ENCODE data around the gene C2CD2. TPM values are rescaled to one million over a fixed set of nuclear protein-coding genes. Genes with fewer than 3 reads are reported as not detected.

The C2CD2 gene
- total RNA-seq, 1 donor from 2014 or later = 45.0 TPM

GRCh38 chr21:41861987-41862386, 91.8 kb downstream of the C2CD2 start:
- no peak overlapping the region for H3K27ac ChIP-seq
- H3K27me3 ChIP-seq = no peaks in the 10 kb centered on the region
- no peaks in the 10 kb centered on the region for H3K9me3 ChIP-seq
- no peak for TF ChIP-seq CTCF (IDR thresholded peaks at IDR 0.05)
- DNase-seq (ENCODE audit: low spot score in 2 of 2) = no peak
- H3K4me3 ChIP-seq = no peak overlapping the region
- peaks cover 4 to 22% of the 10 kb centered on the region in 2 donors for H3K36me3 ChIP-seq
- intact Hi-C loops (cut with DNase I) = no loop called here
- no peaks in the 10 kb centered on the region for H3K4me1 ChIP-seq

GRCh38 chr21:41861255-41861654, 92.6 kb downstream of the C2CD2 start:
- TF ChIP-seq CTCF (IDR thresholded peaks at IDR 0.05) = no peak
- H3K27me3 ChIP-seq = no peaks in the 10 kb centered on the region
- H3K4me3 ChIP-seq = no peak overlapping the region
- no peak for DNase-seq (ENCODE audit: low spot score in 2 of 2)
- peaks cover 11 to 30% of the 10 kb centered on the region in 2 donors for H3K36me3 ChIP-seq
- no peak overlapping the region for H3K27ac ChIP-seq
- no peaks in the 10 kb centered on the region for H3K4me1 ChIP-seq
- intact Hi-C loops (cut with DNase I) = no loop called here
- H3K9me3 ChIP-seq = no peaks in the 10 kb centered on the region

GRCh38 chr21:41859297-41859980, 94.4 kb downstream of the C2CD2 start:
- H3K9me3 ChIP-seq = no peaks in the 10 kb centered on the region
- H3K27me3 ChIP-seq = no peaks in the 10 kb centered on the region
- no peak for TF ChIP-seq CTCF (IDR thresholded peaks at IDR 0.05)
- no peak for DNase-seq (ENCODE audit: low spot score in 2 of 2)
- peaks cover 13 to 38% of the 10 kb centered on the region in 2 donors for H3K36me3 ChIP-seq
- H3K4me3 ChIP-seq = no peak overlapping the region
- intact Hi-C loops (cut with DNase I) = no loop called here
- no peak overlapping the region for H3K27ac ChIP-seq
- no peaks in the 10 kb centered on the region for H3K4me1 ChIP-seq

GRCh38 chr21:41858466-41859296, 95.1 kb downstream of the C2CD2 start:
- no peaks in the 10 kb centered on the region for H3K9me3 ChIP-seq
- peaks cover 13 to 44% of the 10 kb centered on the region in 2 donors for H3K36me3 ChIP-seq
- no peak for TF ChIP-seq CTCF (IDR thresholded peaks at IDR 0.05)
- H3K27ac ChIP-seq = no peak overlapping the region
- H3K4me3 ChIP-seq = no peak overlapping the region
- DNase-seq (ENCODE audit: low spot score in 2 of 2) = no peak
- H3K4me1 ChIP-seq = no peaks in the 10 kb centered on the region
- intact Hi-C loops (cut with DNase I) = no loop called here
- H3K27me3 ChIP-seq = no peaks in the 10 kb centered on the region

GRCh38 chr21:41857771-41858300, 96.0 kb downstream of the C2CD2 start:
- no peaks in the 10 kb centered on the region for H3K4me1 ChIP-seq
- no peak for TF ChIP-seq CTCF (IDR thresholded peaks at IDR 0.05)
- no peak overlapping the region for H3K4me3 ChIP-seq
- intact Hi-C loops (cut with DNase I) = no loop called here
- no peaks in the 10 kb centered on the region for H3K27me3 ChIP-seq
- no peaks in the 10 kb centered on the region for H3K9me3 ChIP-seq
- peaks cover 13 to 44% of the 10 kb centered on the region in 2 donors for H3K36me3 ChIP-seq
- no peak for DNase-seq (ENCODE audit: low spot score in 2 of 2)
- no peak overlapping the region for H3K27ac ChIP-seq

Data from ascending aorta (tissue), 2 donors.